CD4-positive, alpha-beta T cell treated with Interleukin-15 for 1 hour (primary cell): Measurements from ENCODE around the gene STK17B.
A peak's percentile ranks its signal among the peaks of the same experiment; 100 is the strongest.
"Not testable (repeated sequence)": the region's sequence is repeated elsewhere in the genome, so short reads cannot be mapped to it uniquely, and the experiment has no call there.

Experiments
- DNase-seq: peaks from one replicate; pipeline ENCODE4 v3.0.0-alpha.2; 2020

Gene STK17B

DNA sequence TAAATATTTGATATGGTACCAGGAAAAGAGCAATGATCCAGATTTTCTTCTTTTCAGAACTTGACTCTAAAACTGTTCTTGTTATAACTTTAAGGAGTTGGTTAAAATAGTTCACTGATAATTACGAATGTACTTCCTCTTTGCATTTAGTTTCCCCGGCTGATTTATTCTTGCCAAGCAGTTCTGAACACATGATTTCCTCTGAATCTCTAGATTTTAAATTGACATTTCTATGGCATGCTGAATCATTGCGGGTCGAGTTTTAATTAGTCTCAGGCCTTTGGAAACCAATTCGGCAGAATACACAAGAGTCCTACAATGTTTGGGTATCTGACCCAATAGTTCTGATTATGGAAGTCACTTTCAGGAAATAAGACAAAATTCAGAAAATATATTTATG lies 65.4 kb downstream of the STK17B start:
- DNase-seq: no peak

DNA sequence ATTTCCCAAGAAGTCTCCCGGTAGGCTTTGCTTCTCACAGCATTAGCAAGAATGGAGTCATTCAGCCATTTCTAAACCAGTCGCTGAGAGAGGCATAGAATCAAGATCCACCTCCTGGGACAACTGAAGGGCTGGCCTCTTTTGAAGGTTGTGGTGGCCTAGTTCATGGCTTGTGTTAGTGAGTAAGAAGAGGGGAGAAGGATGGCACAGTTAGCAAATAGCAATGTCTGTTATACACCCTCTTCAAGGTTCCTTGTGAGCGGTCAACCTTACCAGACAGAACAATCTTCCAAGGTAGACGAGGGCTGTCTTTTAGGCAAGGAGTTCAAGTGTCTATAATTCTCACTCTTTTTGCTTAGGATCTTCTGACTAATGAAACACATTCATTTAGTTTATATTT lies 67.3 kb downstream of the STK17B start:
- DNase-seq: no peak

GRCh38 chr2:196103626-196104025 lies 67.8 kb downstream of the STK17B start:
- no peak for DNase-seq

GRCh38 chr2:196101325-196101991 lies 69.9 kb downstream of the STK17B start:
- DNase-seq: peak; percentile 19

DNA sequence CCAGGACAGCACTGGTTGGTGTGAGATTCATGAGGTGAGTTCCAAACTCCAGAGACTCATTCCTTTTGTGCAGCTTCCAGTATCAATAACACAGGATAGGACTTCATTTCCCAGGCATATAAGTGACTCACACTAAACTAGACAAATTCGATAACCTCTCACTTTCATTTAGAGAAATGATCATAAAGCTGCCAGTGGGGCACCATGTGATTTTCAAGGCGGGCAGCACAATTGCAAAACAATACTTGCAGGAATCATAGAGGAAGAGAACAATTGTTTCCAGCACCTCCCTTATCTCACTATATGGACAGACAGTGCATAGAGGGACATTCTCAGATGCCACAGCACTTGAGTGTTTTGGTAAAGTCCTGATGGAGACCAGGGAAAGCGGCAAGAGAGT lies 71.5 kb downstream of the STK17B start:
- DNase-seq: no peak

DNA sequence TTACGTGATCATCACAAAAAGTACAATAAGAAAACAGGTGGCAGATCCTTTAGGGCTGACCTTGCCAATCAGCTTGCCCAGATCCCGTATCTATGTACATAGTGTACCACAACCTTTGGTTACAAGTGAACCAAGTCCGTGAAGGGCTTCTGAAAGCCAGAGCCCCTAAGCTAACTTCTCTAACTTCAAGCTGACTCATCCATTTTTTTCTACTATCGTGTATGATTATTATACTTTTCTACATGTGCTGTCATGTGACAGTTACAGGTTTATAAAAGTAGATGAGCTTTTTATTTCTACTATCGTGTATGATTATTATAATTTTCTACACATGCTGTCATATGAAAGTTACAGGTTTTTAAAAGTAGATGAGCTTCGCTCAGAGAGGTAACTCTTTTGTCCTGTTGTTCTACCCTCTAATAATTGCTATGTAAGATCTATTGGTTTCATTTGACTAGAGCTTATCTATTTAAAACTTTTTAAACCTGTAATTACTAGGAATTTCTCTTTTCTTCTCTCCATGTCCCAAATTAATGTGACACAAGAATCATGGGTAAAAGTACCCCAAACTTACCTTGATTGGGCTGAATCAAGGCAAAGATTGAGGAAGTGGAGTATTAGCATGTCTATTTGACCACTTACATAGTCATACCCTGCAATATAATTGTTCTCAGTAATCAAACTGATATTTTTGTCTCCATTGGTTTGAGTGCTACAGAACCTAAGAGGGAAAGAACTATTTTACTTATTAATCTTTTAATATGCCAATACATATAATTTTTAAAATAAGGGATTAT lies 73.3 kb downstream of the STK17B start:
- DNase-seq: no peak

DNA sequence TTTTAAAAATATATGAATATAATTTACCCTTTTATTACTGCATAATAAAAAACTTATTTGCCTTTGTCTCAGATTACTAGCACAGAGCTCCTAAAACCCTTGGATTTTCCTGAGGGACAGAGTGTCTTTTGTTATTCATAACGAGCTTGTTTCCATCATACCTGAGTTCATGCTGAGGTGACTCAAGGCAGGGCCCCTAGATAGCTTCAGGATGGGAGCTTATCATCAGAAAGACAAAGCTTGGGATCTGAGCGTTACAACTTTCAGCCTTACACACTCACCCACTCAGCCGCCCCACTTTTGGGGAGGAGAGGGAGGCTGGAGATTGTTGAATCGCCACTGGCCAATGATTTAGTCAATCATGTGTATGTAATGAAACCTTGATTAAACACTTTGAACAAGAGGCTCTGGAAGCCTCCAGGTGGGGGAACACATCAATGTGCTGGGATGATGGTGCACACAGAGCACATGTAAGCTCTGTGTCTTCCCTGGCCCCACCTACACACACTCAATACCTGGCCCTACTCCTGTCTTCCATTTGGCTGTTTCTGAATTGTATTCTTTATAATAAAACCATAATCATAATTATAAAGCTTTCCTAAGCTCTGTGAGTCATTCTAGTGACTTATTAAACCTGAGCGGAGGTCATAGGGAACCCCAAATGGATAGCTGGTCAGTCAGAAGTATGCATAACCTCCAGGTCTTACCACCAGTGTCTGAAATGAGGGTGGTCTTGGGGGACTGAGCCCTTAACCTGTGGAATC lies 74.2 kb downstream of the STK17B start:
- DNase-seq: no peak

DNA sequence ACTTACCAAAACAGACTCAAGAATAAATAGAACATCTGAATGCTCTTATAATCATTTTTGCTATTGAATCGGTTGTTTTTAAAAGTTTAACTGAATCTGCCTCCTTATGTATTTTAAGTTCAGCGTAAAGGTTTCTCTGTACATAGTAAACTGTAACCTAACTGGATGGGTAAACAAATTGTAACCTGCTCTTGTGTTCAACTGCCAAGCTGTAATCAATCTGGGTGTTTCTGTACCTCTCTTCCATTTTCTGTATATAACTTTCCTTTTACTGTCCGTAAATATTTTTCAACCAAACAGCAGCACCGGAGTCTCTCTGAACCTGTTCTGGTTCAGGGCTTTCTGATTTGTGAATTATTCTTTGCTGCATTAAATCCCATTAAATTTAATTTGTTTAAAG lies 75.1 kb downstream of the STK17B start:
- DNase-seq: no peak

- DNase-seq: not testable (repeated sequence)
Measured at GRCh38 chr2:196089448-196089847, 81.9 kb downstream of the STK17B start.

- no peak for DNase-seq
Measured at GRCh38 chr2:196088203-196088602, 83.2 kb downstream of the STK17B start.

- no peak for DNase-seq
Measured at GRCh38 chr2:196086517-196087368, 84.6 kb downstream of the STK17B start.

- no peak for DNase-seq
Measured at GRCh38 chr2:196083601-196084000, 87.8 kb downstream of the STK17B start.
